Fibroblast of pulmonary artery (primary cell): ENCODE measurements around the gene RASGRF2.

ENCODE experiments used
- DNase-seq: peaks from one replicate; pipeline ENCODE4 v3.0.0-alpha.2; 2010; ENCODE audit warnings: low read depth
- H3K4me3 ChIP-seq: replicated peaks from 2 replicates; pipeline ENCODE4 v1.5.1; 2011; ENCODE audit warnings: low read depth, mild to moderate bottlenecking, control low read depth, low read length, moderate library complexity
- CTCF ChIP-seq: IDR thresholded peaks from 2 replicates; pipeline ENCODE4 v1.5.1; 2011; ENCODE audit warnings: mild to moderate bottlenecking, control low read depth, low read length, inconsistent platforms; ENCODE audit errors: missing control alignments

Gene RASGRF2

GRCh38 chr5:81207009-81207408 is 246.8 kb downstream of the RASGRF2 start:
- DNase-seq: peak; percentile 16
- TF ChIP-seq CTCF: peak; percentile 33
- H3K4me3 ChIP-seq: no peak overlapping the region

DNA sequence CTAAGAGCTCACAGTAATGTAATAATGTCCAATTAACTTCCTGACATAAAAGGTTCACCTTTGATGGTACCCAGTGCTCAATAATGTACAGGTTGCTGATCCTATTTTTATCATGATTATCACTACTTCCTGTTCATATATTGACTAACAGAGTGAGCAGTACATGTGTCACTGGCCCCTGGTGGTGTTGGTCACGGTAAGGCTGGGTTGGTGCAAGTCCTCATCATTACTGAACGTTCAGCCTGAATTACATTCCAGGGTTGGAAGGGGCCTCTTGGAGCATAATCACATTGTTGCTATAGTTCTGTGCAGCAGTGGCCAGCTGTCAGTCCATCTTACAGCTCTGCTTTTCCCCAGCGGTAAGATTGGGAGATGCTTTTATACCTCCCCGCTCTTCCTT is 248.7 kb downstream of the RASGRF2 start:
- DNase-seq: no peak
- H3K4me3 ChIP-seq: no peak overlapping the region
- TF ChIP-seq CTCF: no peak

- no peak for DNase-seq
- TF ChIP-seq CTCF: no peak
- no peak overlapping the region for H3K4me3 ChIP-seq
These were observed 249.2 kb downstream of the RASGRF2 start for GRCh38 chr5:81209386-81209785.

- H3K4me3 ChIP-seq: no peak overlapping the region
- TF ChIP-seq CTCF: no peak
- no peak for DNase-seq
These were observed 249.8 kb downstream of the RASGRF2 start for GRCh38 chr5:81209869-81210493.

- DNase-seq: no peak
- no peak overlapping the region for H3K4me3 ChIP-seq
- no peak for TF ChIP-seq CTCF
These were observed 252.1 kb downstream of the RASGRF2 start for GRCh38 chr5:81212211-81212751.

- H3K4me3 ChIP-seq: no peak overlapping the region
- no peak for DNase-seq
- no peak for TF ChIP-seq CTCF
These were observed 252.9 kb downstream of the RASGRF2 start for GRCh38 chr5:81213070-81213469.

DNA sequence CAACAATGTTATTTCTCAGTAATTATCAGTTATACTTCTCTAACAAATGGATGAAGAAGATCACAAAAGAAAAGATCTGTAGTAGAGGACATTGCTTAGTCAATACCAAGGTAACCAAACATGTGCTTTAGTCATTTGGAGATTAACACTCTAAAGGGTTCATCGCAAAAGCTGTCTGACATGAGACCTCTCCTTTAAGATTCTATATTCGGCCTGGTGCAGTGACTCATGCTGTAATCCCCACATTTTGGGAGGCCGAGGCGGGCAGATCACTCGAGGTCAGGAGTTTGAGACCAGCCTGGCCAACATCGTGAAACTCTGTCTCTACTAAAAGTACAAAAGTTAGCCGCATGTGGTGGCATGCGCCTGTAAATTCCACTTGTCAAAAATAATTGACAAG is 254.7 kb downstream of the RASGRF2 start:
- no peak for TF ChIP-seq CTCF
- DNase-seq: no peak
- no peak overlapping the region for H3K4me3 ChIP-seq
